Uterus (tissue), 4 donors: ENCODE data around the gene BACE2. TPM values are rescaled to one million over a fixed set of nuclear protein-coding genes. Genes with fewer than 3 reads are reported as not detected.

Experiments
- DNase-seq, 2 donors: peaks; one replicate each; pipeline ENCODE4 v3.0.0-alpha.2; 2019 to 2020
- H3K27ac ChIP-seq, 2 donors: fragments of 200-600 bp; sonication (generic); 1 replicate in 1 of 2; 2 replicates in 1 of 2; pipeline ENCODE4 v1.5.1; 2016 to 2018
- H3K27me3 ChIP-seq, 2 donors: fragments of 200-600 bp; sonication (generic); one replicate each; pipeline ENCODE4 v1.5.1; 2018 to 2019; ENCODE audit warnings: control low read depth in 1 of 2
- H3K36me3 ChIP-seq, 2 donors: fragments of 200-600 bp; sonication (generic); one replicate each; pipeline ENCODE4 v1.5.1; 2019; ENCODE audit warnings: control low read depth in 1 of 2
- H3K4me1 ChIP-seq, 2 donors: fragments of 200-600 bp; sonication (generic); one replicate each; pipeline ENCODE4 v1.5.1; 2018 to 2019; ENCODE audit warnings: control low read depth in 1 of 2
- H3K4me3 ChIP-seq, 2 donors: fragments of 200-600 bp; sonication (generic); 1 replicate in 1 of 2; 2 replicates in 1 of 2; pipeline ENCODE4 v1.5.1; 2018 to 2019; ENCODE audit warnings: mild to moderate bottlenecking in 1 of 2
- H3K9me3 ChIP-seq, 2 donors: fragments of 200-600 bp; sonication (generic); one replicate each; pipeline ENCODE4 v1.5.1; 2019; ENCODE audit warnings: control low read depth in 1 of 2
- CTCF ChIP-seq, 4 experiments: fragments of 200-600 bp in 2 of 4; fragments of 450-650 bp in 2 of 4; sonication (generic) in 2 of 4; IDR thresholded peaks; one replicate each; pipeline ENCODE4 v1.5.1; 2016 to 2019; ENCODE audit warnings: antibody characterized with exemption in 4 of 4, mild to moderate bottlenecking in 2 of 4, moderate library complexity in 1 of 4
- POLR2A ChIP-seq, 2 donors: fragments of 450-650 bp; IDR thresholded peaks; one replicate each; pipeline ENCODE4 v1.6.1; 2016; ENCODE audit warnings: antibody characterized with exemption in 2 of 2, mild to moderate bottlenecking in 1 of 2, moderate library complexity in 1 of 2
- intact Hi-C: fragments of 100-400 bp; cut with DNase I; formaldehyde crosslinking; loops from one replicate; pipeline ENCODE4 v1.15.1; 2023; ENCODE audit warnings: low total_unique reads
- total RNA-seq, 4 donors: library from RNA; depleted of rRNA in 3 of 4; stranded (reverse); fragments of >200 nt in 3 of 4; gene quantifications; one replicate each; pipeline versions ENCODE4 v1.1.0 to v1.2.4, GENCODE V29; 2014 to 2023
- donor health status: DM: yes; HTN: yes; CAD: no.

The BACE2 gene
- total RNA-seq, 4 donors from 2014 or later = 22.8 to 98.8 (median 76.5) TPM

GRCh38 chr21:41183575-41183974 lies 15.6 kb downstream of the BACE2 start:
- Histone ChIP-seq H3K4me3 (no peak overlapping the region), H3K27ac (no peak overlapping the region), H3K9me3 (no peaks in the 10 kb centered on the region), H3K27me3 (no peaks in the 10 kb centered on the region), H3K4me1 (no peaks in the 10 kb centered on the region), H3K36me3 (no peaks in the 10 kb centered on the region)
- no peak for TF ChIP-seq CTCF (IDR thresholded peaks at IDR 0.05)
- TF ChIP-seq POLR2A (IDR thresholded peaks at IDR 0.05) = no peak
- DNase-seq = no peak
- intact Hi-C loops = no loop called here

- Histone ChIP-seq H3K36me3 (no peaks in the 10 kb centered on the region), H3K27ac (no peak overlapping the region), H3K9me3 (no peaks in the 10 kb centered on the region), H3K27me3 (no peaks in the 10 kb centered on the region), H3K4me1 (no peaks in the 10 kb centered on the region), H3K4me3 (no peak overlapping the region)
- no peak for TF ChIP-seq CTCF (IDR thresholded peaks at IDR 0.05)
- no peak for TF ChIP-seq POLR2A (IDR thresholded peaks at IDR 0.05)
- intact Hi-C loops = no loop called here
- DNase-seq = no peak
Observed at GRCh38 chr21:41185802-41186201, 17.8 kb downstream of the BACE2 start.

- intact Hi-C loops = no loop called here
- no peaks in the 10 kb centered on the region for H3K9me3 ChIP-seq
- no peaks in the 10 kb centered on the region for H3K27me3 ChIP-seq
- no peaks in the 10 kb centered on the region for H3K36me3 ChIP-seq
- TF ChIP-seq CTCF (IDR thresholded peaks at IDR 0.05) = no peak
- no peak for TF ChIP-seq POLR2A (IDR thresholded peaks at IDR 0.05)
- H3K4me1 ChIP-seq = no peaks in the 10 kb centered on the region
- DNase-seq = no peak
- H3K4me3 ChIP-seq = no peak overlapping the region
- H3K27ac ChIP-seq = no peak overlapping the region
Observed at GRCh38 chr21:41186755-41187536, 19.0 kb downstream of the BACE2 start.

- no peak for TF ChIP-seq CTCF (IDR thresholded peaks at IDR 0.05)
- no peak for TF ChIP-seq POLR2A (IDR thresholded peaks at IDR 0.05)
- H3K4me3 ChIP-seq = no peak overlapping the region
- no peaks in the 10 kb centered on the region for H3K27me3 ChIP-seq
- no peaks in the 10 kb centered on the region for H3K9me3 ChIP-seq
- no peak overlapping the region for H3K27ac ChIP-seq
- H3K36me3 ChIP-seq = no peaks in the 10 kb centered on the region
- intact Hi-C loops = no loop called here
- no peaks in the 10 kb centered on the region for H3K4me1 ChIP-seq
- DNase-seq = no peak
Observed at GRCh38 chr21:41187537-41188025, 19.6 kb downstream of the BACE2 start.

GRCh38 chr21:41188486-41189149 lies 20.7 kb downstream of the BACE2 start:
- Histone ChIP-seq H3K4me3 (no peak overlapping the region), H3K27me3 (no peaks in the 10 kb centered on the region), H3K9me3 (no peaks in the 10 kb centered on the region), H3K27ac (no peak overlapping the region), H3K36me3 (no peaks in the 10 kb centered on the region), H3K4me1 (no peaks in the 10 kb centered on the region)
- intact Hi-C loops = no loop called here
- DNase-seq = no peak
- no peak for TF ChIP-seq CTCF (IDR thresholded peaks at IDR 0.05)
- no peak for TF ChIP-seq POLR2A (IDR thresholded peaks at IDR 0.05)
